GM12801 (cell line): Measurements from ENCODE around the gene LCE5A.

Source experiments
- CTCF ChIP-seq: IDR thresholded peaks from one replicate; pipeline ENCODE4 v1.5.1; 2011; ENCODE audit warnings: control low read depth; ENCODE audit not compliant: insufficient read length; ENCODE audit errors: extremely low read depth

The LCE5A gene

GRCh38 chr1:152486400-152487006, 24.1 kb upstream of the LCE5A start:
- TF ChIP-seq CTCF, result no peak

GRCh38 chr1:152487871-152488270, 22.7 kb upstream of the LCE5A start:
- TF ChIP-seq CTCF, result no peak

GRCh38 chr1:152495066-152495675, 15.4 kb upstream of the LCE5A start:
- TF ChIP-seq CTCF, result peak; percentile 25

GRCh38 chr1:152497273-152497672, 13.3 kb upstream of the LCE5A start:
- no peak for TF ChIP-seq CTCF

GRCh38 chr1:152501704-152502103, 8.9 kb upstream of the LCE5A start:
- no peak for TF ChIP-seq CTCF

- TF ChIP-seq CTCF, result no peak
Measured at GRCh38 chr1:152502496-152503180, 8.0 kb upstream of the LCE5A start.

- no peak for TF ChIP-seq CTCF
Measured at GRCh38 chr1:152505083-152505482, 5.5 kb upstream of the LCE5A start.
